ENCODE data around the gene GRN.

GRN gene

GRCh38 chr17:44344939-44345453 lies at the start of gene GRN:
TSS of gene GRN (plus strand) at chr17:44345302. CDS start at chr17:44349165, 3,863 bp downstream.
- peak; percentile 97 to 99 for DNase-seq

GRCh38 chr17:44297975-44298374 lies 47.1 kb upstream of the GRN start:
- DNase-seq = no peak

GRCh38 chr17:44304651-44305050 lies 40.5 kb upstream of the GRN start:
- DNase-seq = no peak

GRCh38 chr17:44307387-44308186 lies 37.5 kb upstream of the GRN start:
- no peak for DNase-seq

- peak; percentile 31 to 39 for DNase-seq
These were observed 36.7 kb upstream of the GRN start, which contains the start of gene RUNDC3A for GRCh38 chr17:44308320-44308818. TSS of gene RUNDC3A (plus strand) at chr17:44308601. CDS start at chr17:44308833, 232 bp downstream.

- DNase-seq = no peak
These were observed 36.2 kb upstream of the GRN start for GRCh38 chr17:44308865-44309264.

- no peak for DNase-seq
These were observed 35.6 kb upstream of the GRN start for GRCh38 chr17:44309472-44309871.

GRCh38 chr17:44310188-44310587 lies 34.9 kb upstream of the GRN start:
- no peak for DNase-seq

- no peak for DNase-seq
These were observed 34.3 kb upstream of the GRN start for GRCh38 chr17:44310609-44311376.

GRCh38 chr17:44311562-44312181 lies 33.4 kb upstream of the GRN start:
- no peak for DNase-seq

- no peak for DNase-seq
These were observed 32.6 kb upstream of the GRN start for GRCh38 chr17:44312396-44313104.

- no peak for DNase-seq
These were observed 31.1 kb upstream of the GRN start for GRCh38 chr17:44314031-44314430.

- DNase-seq = no peak
These were observed 30.6 kb upstream of the GRN start for GRCh38 chr17:44314524-44314868.

- DNase-seq = peak in 1 of 2 experiments; percentile 30
These were observed 30.0 kb upstream of the GRN start for GRCh38 chr17:44314869-44315661.

- no peak for DNase-seq
These were observed 29.1 kb upstream of the GRN start for GRCh38 chr17:44315760-44316731.

- no peak for DNase-seq
These were observed 27.6 kb upstream of the GRN start for GRCh38 chr17:44317545-44317944.

GRCh38 chr17:44318077-44318892 lies 26.8 kb upstream of the GRN start:
- no peak for DNase-seq

- DNase-seq = no peak
These were observed 25.0 kb upstream of the GRN start for GRCh38 chr17:44320066-44320465.
